DMS153 treated with DMSO at 0.1 percent for 48 hours (cell line): ENCODE data around the gene GABRR2.

Experiments used
- DNase-seq: peaks from one replicate; lab custom pipeline; 2025; ENCODE audit not compliant: unreplicated experiment; lab: John Stamatoyannopoulos, UW

GABRR2 gene

DNA sequence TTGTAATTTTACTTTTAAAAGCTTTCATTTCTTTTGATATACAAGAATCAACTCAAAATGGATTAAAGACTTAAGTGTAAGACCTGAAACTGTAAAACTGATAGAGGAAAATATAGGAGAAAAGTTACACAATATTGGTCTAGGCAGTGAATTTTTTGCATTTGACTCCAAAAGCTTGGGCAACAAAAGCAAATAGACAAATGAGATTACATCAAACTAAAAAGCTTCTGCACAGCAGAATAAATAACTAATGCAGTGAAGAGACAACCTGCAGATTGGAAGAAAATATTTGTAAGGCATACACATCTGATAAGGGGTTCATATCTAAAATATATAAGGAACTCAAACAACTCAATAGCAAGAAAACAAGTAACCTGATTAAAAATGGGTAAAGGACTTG is 100.9 kb downstream of the GABRR2 start:
- no peak for DNase-seq

DNA sequence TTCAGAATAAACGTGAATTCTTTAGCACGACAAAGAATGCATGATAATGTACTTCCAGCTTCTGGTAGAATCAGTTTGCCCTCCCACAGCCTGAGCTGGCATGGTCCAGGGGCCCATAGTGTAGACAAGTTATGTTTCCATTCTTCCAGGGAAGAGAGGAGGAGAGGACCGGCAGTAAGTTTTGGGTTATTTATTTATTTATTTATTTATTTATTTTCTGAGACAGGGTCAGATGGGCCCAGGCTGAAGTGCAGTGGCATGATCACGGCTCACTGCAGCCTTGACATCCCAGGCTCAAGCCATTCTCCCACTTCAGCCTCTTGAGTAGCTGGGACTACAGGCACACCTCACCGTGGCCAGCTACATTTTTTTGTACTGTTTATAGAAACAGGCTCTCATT is 102.6 kb downstream of the GABRR2 start:
- no peak for DNase-seq

DNA sequence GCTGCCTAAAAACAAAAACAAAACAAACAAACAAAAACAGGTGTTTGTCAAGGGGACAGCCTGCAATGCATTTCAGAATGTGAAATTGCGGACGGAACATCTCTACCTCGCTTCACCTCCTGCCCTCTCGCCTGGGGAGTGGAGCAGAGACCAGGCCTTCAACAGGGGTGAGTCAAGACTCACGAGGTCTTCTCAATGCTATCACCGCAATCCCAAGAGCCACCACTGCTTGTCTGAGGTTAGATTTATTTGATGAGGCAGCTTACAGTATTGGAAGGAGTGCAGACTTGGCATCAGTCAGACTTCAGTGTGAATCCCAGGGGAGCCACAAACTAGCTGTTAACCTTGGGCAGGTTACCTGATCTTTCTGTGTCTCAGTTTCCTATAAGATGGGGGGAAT is 105.6 kb downstream of the GABRR2 start:
- no peak for DNase-seq

DNA sequence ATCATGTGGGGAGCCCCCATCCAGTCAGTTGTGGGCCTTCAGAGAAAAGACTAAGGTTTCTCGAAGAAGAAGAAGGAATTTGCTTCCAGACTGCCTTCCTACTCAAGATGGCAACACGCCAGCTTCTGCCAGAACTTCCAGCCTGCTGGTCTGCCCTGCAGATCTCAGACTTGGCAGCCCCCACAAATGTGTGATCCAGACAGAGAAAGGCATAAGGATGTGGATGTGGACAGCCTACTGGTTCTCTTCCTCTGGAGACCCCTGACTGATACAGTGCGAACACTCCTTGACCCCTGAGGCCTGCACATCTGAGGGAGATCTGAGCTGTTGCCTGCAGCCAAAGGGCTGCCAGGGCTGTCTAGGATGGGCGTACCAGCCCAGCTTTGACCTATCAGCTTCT is 106.5 kb downstream of the GABRR2 start:
- no peak for DNase-seq
